Brain pericyte (primary cell): ENCODE data around the gene RAB39A.
A peak's percentile ranks its signal among the peaks of the same experiment; 100 is the strongest.
"Not testable (repeated sequence)": the region's sequence is repeated elsewhere in the genome, so short reads cannot be mapped to it uniquely, and the experiment has no call there.

Experiments used
- DNase-seq: peaks from one replicate; pipeline ENCODE4 v3.0.0-alpha.2; 2012; ENCODE audit warnings: low read depth, low spot score

The RAB39A gene, protein sequence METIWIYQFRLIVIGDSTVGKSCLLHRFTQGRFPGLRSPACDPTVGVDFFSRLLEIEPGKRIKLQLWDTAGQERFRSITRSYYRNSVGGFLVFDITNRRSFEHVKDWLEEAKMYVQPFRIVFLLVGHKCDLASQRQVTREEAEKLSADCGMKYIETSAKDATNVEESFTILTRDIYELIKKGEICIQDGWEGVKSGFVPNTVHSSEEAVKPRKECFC

DNA sequence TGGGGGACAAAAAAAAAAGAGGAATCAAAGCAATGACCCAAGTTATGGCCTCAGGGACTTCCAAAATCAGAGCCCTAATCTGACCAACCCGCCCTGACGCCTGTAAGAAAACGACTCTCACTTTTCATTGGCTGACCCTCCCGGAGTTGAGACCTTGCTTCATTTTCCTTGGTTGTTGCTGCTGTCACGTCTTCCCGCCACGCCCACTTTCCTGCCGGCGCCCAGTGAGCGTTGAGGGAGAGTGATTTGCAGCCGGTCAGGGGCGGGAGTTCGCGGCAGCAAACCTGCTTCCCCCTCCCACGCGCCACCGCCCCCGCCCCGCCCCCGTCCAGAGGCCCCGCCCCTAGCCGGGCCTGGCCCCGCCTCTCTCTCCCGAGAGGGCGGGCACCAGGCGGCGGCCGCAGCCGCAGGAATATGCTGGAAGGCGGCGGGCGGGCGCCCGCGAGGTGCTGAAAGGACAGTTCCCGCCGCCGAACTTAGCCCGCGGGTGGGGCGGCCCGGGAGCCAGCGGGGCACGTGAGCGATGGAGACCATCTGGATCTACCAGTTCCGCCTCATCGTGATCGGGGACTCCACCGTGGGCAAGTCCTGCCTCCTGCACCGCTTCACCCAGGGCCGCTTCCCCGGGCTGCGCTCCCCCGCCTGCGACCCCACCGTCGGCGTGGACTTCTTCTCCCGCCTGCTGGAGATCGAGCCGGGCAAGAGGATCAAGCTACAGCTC lies at the start of gene RAB39A:
Gene RAB39A, plus strand, starts transcription at position 403 of the 721 bp plus-strand sequence. Its CDS starts 121 bp downstream, at position 524.
- peak; percentile 25 for DNase-seq

DNA sequence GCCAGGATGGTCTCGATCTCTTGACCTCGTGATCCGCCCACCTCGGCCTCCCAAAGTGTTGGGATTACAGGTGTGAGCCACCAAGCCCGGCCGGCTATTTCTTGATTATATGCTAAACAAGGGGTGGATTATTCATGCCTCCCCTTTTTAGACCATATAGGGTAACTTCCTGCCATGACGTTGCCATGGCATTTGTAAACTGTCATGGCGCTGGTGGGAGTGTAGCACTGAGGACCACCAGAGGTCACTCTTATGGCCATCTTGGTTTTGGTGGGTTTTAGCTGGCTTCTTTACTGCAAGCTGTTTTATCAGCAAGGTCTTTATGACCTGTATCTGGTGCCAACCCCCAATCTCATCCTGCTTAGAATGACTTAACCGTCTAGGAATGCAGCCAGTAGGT lies 46.8 kb upstream of the RAB39A start:
- not testable (repeated sequence) for DNase-seq

DNA sequence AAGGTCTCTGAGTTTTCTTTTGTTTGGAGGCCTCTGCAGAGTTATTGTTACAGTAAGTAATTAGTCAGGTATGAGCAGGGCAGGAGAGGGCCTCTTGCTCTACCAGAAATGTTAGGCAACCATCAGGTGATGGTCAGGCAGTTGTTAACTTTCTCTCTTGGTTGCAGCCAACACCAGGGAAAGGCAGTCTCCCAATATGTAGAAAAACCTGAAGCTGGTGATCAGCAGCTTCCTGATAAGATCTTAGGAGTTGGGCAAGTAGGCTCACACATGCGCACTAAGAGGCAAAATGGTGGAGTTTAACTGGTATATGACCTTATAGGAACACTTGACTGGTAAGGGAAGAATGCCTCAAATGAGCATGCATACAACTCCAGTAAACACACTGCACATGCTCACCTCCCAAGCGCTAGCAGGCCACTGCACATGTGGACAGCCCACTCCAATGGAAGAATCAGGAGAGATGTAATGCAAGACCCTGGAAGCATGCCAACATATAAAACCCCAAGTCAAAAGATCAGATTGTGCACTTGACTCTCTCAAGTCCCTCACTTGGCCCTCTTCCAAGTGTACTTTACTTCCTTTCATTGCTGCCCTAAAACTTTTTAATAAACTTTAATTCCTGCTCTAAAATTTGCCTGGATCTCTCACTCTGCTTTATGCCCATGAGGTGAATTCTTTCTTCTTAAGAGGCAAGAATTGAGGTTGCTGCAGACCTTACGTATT lies 46.0 kb upstream of the RAB39A start:
- no peak for DNase-seq

DNA sequence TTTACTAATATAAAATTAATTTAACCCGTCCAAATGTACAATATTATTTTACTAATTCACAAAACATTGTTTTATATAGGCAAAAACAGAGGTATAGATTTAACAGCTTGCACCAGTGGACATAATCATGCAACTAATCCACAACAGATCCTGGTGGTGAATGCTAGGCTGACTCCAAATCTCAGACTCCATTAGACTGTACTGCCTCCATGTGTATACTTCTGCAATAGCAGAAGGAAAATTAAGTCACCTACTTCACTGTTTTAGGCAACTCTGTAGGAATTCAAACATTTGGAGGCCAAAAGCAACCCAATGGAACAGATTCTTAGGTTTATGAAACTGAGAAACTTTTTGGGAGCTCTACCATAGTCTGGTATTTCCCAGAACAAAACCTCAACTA lies 30.0 kb upstream of the RAB39A start:
- DNase-seq, result no peak

- DNase-seq, result no peak
These were observed 20.0 kb upstream of the RAB39A start for GRCh38 chr11:107908211-107908610.

DNA sequence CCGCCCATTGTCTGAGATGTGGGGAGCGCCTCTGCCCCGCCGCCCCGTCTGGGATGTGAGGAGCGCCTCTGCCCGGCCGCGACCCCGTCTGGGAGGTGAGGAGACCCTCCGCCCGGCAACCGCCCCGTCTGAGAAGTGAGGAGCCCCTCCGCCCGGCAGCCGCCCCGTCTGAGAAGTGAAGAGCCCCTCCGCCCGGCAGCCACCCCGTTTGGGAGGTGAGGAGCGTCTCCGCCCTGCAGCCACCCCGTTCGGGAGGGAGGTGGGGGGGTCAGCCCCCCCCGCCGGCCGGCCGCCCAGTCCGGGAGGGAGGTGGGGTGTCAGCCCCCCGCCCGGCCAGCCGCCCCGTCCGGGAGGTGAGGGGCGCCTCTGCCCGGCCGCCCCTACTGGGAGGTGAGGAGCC lies 15.8 kb upstream of the RAB39A start:
- DNase-seq, result not testable (repeated sequence)

GRCh38 chr11:107915229-107915628 lies 13.0 kb upstream of the RAB39A start:
- no peak for DNase-seq

DNA sequence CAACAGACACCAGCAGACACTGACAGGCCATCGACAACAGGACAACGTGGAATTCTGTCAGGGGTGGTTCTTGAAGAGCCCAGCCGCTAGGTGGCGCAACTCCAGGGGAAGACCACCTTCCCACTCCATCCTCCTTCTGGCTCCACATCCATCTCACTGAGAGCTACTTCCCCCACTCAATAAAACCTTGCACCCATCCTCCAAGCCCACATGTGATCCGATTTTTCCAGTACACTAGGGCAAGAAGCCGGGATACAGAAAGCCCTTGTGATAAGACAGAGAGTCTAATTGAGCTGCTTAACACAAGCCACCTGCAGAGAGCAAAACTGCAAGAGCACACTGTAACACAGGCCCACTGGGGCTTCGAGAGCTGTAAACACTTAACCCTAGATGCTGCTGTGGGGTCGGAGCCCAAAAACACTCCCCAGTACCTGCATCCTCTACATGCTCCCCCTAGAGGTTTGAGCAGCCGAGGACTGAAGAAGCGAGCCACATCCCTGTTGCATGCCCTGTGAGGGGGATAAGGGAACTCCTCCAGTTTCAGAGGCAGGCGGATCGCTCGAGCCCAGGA lies 11.5 kb upstream of the RAB39A start:
- DNase-seq, result no peak

GRCh38 chr11:107921997-107922396 lies 6.3 kb upstream of the RAB39A start:
- DNase-seq, result no peak

DNA sequence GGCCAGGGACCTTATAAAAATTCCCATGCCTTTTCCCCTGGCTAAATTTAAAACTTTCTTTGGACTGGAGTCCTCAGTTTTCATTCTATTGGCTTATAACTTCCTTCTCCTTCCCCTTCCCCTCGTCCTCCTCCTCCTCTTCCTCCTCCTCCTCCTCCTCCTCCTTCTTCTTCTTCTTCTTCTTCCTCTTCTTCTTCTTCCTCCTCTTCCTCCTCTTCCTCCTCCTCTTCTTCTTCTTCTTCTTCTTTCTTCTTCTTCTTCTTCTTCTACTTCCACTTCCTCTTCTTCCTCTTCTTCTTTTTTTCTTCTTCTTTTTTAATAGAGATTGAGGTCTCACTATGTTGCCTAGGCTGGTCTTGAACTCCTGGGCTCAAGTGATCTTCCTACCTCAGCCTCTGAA lies 4.7 kb upstream of the RAB39A start:
- not testable (repeated sequence) for DNase-seq

- no peak for DNase-seq
These were observed 3.9 kb upstream of the RAB39A start for GRCh38 chr11:107924306-107924705.

GRCh38 chr11:107927559-107927958 lies 689 bp upstream of the RAB39A start:
- DNase-seq, result no peak

- DNase-seq, result no peak
These were observed 689 bp downstream of the RAB39A start for GRCh38 chr11:107928767-107929507.

GRCh38 chr11:107929611-107930200 lies 1.5 kb downstream of the RAB39A start:
- DNase-seq, result no peak

DNA sequence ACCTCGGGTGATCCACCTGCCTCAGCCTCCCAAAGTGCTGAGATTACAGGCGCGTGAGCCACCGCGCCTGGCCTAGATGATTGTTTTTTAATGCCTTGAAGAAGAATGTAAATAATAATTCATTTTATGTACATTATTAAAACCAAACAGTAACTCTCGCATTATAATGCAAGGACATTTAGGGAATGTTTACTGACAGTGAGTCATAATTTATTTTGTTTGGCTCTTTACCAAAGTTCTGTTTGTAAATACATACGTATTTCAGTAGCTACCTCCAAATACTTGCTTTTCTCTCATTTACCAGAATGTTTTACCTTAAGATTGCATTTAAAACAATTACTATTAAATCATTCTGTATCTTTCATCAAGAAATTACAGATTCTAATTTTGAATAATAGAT lies 3.0 kb downstream of the RAB39A start:
- DNase-seq, result no peak

DNA sequence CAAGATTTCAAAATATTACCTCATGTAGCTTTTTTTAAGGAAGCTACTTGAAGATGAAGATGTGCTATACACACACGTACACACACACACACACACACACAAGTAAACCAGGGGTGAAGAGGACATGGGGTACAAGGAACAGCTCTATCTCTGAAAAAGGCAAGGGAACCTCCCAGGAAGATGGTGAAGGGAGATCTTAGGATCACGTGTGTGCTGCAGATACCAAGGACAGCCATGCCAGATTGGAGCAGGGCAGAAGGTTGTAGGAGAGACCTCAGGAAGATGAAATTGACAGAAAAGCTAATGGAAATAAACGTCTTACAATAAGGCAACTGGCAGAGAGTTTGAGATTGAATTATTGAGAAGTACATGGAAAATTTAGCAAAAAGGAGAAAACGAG lies 19.7 kb downstream of the RAB39A start:
- no peak for DNase-seq

GRCh38 chr11:107948328-107948727 lies 20.1 kb downstream of the RAB39A start:
- not testable (repeated sequence) for DNase-seq

DNA sequence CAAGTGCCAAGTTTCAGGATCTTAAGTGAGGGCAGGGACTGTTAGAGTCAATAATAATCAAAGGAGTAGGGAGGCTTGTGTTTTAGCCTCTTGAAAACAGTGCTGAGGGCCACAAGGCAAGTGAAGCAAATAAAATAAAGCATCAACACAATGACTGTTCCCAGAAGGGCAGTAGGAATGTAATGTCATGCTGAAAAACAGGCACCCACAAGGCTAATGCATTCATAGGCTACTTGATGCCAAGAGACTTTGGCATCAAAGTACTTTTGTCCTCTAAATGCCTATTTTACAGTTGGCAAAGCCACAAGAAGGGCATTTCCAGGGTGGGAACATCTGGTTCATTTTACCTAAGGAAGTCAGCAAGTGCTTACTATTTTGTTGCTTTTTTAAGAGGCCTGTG lies 22.9 kb downstream of the RAB39A start:
- DNase-seq, result no peak

DNA sequence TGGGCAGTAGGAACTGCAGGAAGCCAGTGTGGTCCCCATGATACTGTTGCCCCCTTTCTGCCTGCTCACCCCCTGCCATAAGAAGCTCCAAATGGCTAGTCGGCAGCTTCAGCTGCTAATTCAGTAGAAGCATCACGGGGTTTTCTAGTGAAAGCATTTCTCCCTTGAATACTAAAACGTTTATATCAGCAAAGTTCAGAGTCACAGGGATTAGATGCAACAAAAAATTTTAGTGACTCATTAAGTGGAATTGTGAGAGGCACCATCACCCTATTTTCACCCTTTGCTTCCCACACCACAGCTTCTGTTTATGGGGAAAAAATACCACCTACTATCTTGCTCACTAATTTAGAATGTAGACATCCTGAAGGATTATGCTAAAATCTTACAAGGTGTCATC lies 25.2 kb downstream of the RAB39A start:
- DNase-seq, result no peak

- no peak for DNase-seq
These were observed 28.3 kb downstream of the RAB39A start for GRCh38 chr11:107956543-107956942.

DNA sequence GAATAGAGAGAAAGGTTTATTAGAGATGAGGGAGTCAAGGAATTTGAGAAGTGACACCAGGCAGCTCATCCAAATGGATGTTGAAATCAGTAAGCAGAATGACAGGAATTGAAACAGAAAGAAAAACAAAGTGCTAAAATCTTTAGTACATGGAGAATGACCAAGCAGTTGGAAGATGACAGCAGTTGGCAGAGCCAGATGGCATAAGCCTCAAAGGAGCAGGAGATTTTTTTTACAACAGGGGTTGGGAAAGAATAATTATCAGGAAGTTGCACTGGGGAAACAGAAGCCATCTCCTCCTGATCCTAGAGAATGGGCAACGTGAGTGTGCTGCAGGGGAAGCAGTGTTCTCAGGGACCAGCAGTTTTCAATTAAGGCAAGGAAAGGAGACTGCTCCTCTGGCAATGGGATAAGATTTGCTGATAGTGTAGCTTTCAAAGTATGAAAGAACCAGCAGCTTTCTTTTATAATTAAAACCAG lies 28.9 kb downstream of the RAB39A start:
- no peak for DNase-seq
